DOHH2 (cell line): Measurements from ENCODE around the gene INTS12.

Experiments
- H3F3A ChIP-seq: fragments of 200-600 bp; sonication (generic), shearing (Covaris generic); 2 replicates; pipeline ENCODE4 v1.6.0; 2016; ENCODE audit warnings: antibody characterized with exemption, mild to moderate bottlenecking; ENCODE audit not compliant: control insufficient read depth, insufficient read depth
- H3K27ac ChIP-seq: fragments of 200-600 bp; sonication (generic); 2 replicates; pipeline ENCODE4 v1.5.1; 2014; ENCODE audit warnings: low read depth, mild to moderate bottlenecking, low read length, moderate library complexity
- H3K27me3 ChIP-seq: fragments of 200-600 bp; sonication (generic); 2 replicates; pipeline ENCODE4 v1.6.1; 2014; ENCODE audit warnings: mild to moderate bottlenecking, low read length, mixed read lengths; ENCODE audit not compliant: control insufficient read depth
- H3K36me3 ChIP-seq: fragments of 200-600 bp; sonication (generic); 2 replicates; pipeline ENCODE4 v1.6.1; 2014; ENCODE audit warnings: mild to moderate bottlenecking, low read length, moderate library complexity, mixed read lengths; ENCODE audit not compliant: control insufficient read depth
- H3K4me1 ChIP-seq: fragments of 200-600 bp; sonication (generic); 2 replicates; pipeline ENCODE4 v1.6.1; 2014; ENCODE audit warnings: mild to moderate bottlenecking, low read length, mixed read lengths; ENCODE audit not compliant: control insufficient read depth
- H3K4me2 ChIP-seq: fragments of 200-600 bp; sonication (generic); 2 replicates; pipeline ENCODE4 v1.6.0; 2014; ENCODE audit warnings: mild to moderate bottlenecking, low read length, moderate library complexity
- H3K4me3 ChIP-seq: fragments of 200-600 bp; sonication (generic); 2 replicates; pipeline ENCODE4 v1.5.1; 2014; ENCODE audit warnings: mild to moderate bottlenecking, low read length, mixed read lengths
- H3K79me2 ChIP-seq: fragments of 200-600 bp; sonication (generic); 2 replicates; pipeline ENCODE4 v1.6.1; 2014; ENCODE audit warnings: mild to moderate bottlenecking, low read length, mixed read lengths; ENCODE audit not compliant: control insufficient read depth
- H3K9me2 ChIP-seq: fragments of 200-600 bp; sonication (generic); replicated peaks from 2 replicates; pipeline ENCODE4 v1.6.1; 2014; ENCODE audit warnings: mild to moderate bottlenecking, low read length, mixed read lengths; ENCODE audit not compliant: control insufficient read depth
- H3K9me3 ChIP-seq: fragments of 200-600 bp; sonication (generic); 2 replicates; pipeline ENCODE4 v1.6.1; 2014; ENCODE audit warnings: antibody characterized with exemption, low read length, mixed read lengths; ENCODE audit not compliant: control insufficient read depth, insufficient read depth
- H4K20me1 ChIP-seq: fragments of 200-600 bp; sonication (generic); 2 replicates; pipeline ENCODE4 v1.6.0; 2014; ENCODE audit warnings: low read depth, mild to moderate bottlenecking, antibody characterized with exemption, low read length, moderate library complexity; ENCODE audit not compliant: control insufficient read depth, insufficient read depth
- EZH2phosphoT487 ChIP-seq: fragments of 200-600 bp; sonication (generic); IDR thresholded peaks from 2 replicates; pipeline ENCODE4 v1.6.1; 2017; ENCODE audit warnings: borderline replicate concordance, mild to moderate bottlenecking, antibody characterized with exemption, low read length, moderate library complexity, mixed read lengths
- TF ChIP-seq, protein P1 (sequence below): fragments of 200-600 bp; sonication (generic); IDR thresholded peaks from one replicate; pipeline ENCODE4 v1.5.1; 2014; ENCODE audit warnings: antibody characterized with exemption, mild to moderate bottlenecking, low read depth, low read length; ENCODE audit not compliant: poor library complexity, severe bottlenecking

Gene INTS12

GRCh38 chr4:105686571-105686970 is 21.9 kb downstream of the INTS12 start:
- H3K36me3 ChIP-seq = peaks cover 66% of the 10 kb centered on the region

DNA sequence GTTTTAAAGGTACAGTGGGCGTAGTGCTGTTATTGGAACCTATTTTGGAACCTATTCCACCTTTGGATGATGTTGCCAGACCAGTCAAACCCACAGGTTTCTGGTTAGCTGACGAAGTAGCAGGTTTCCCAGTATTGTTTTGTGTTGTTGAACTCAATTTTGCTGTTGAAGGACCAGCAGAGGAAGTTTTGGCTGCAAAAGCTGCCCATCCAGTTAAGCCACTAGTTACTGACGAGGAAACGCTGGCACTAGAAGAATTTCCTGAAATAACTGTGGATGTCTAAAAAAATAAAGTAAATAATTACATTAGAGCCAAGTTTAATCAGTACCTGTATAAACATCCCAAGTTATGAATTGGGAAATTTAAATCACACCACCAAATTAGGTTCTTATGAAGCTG is 25.5 kb downstream of the INTS12 start:
- Histone ChIP-seq H3K36me3 (peaks cover 40% of the 10 kb centered on the region), H3K9me3 (no peaks in the 10 kb centered on the region), H3K27ac (no peak overlapping the region), H3K27me3 (no peaks in the 10 kb centered on the region), H4K20me1 (no peaks in the 10 kb centered on the region), H3K4me1 (no peaks in the 10 kb centered on the region), H3K9me2 (no peaks in the 10 kb centered on the region), H3K4me2 (no peak overlapping the region), H3K79me2 (no peaks in the 10 kb centered on the region), H3F3A (no peaks in the 10 kb centered on the region), H3K4me3 (no peak overlapping the region)
- TF ChIP-seq EZH2phosphoT487 = no peak
- TF ChIP-seq, protein P1, sequence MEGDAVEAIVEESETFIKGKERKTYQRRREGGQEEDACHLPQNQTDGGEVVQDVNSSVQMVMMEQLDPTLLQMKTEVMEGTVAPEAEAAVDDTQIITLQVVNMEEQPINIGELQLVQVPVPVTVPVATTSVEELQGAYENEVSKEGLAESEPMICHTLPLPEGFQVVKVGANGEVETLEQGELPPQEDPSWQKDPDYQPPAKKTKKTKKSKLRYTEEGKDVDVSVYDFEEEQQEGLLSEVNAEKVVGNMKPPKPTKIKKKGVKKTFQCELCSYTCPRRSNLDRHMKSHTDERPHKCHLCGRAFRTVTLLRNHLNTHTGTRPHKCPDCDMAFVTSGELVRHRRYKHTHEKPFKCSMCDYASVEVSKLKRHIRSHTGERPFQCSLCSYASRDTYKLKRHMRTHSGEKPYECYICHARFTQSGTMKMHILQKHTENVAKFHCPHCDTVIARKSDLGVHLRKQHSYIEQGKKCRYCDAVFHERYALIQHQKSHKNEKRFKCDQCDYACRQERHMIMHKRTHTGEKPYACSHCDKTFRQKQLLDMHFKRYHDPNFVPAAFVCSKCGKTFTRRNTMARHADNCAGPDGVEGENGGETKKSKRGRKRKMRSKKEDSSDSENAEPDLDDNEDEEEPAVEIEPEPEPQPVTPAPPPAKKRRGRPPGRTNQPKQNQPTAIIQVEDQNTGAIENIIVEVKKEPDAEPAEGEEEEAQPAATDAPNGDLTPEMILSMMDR = no peak

More at GRCh38 chr4:105686571-105686970, 21.9 kb downstream of the INTS12 start:
- TF ChIP-seq, protein P1 = no peak
- no peak for TF ChIP-seq EZH2phosphoT487
- no peaks in the 10 kb centered on the region for H3F3A ChIP-seq
- H3K9me3 ChIP-seq = no peaks in the 10 kb centered on the region
- no peaks in the 10 kb centered on the region for H3K9me2 ChIP-seq
- no peaks in the 10 kb centered on the region for H3K79me2 ChIP-seq
- no peak overlapping the region for H3K27ac ChIP-seq
- no peaks in the 10 kb centered on the region for H4K20me1 ChIP-seq
- H3K27me3 ChIP-seq = no peaks in the 10 kb centered on the region
- no peak overlapping the region for H3K4me3 ChIP-seq
- H3K4me1 ChIP-seq = no peaks in the 10 kb centered on the region
- H3K4me2 ChIP-seq = no peak overlapping the region

DNA sequence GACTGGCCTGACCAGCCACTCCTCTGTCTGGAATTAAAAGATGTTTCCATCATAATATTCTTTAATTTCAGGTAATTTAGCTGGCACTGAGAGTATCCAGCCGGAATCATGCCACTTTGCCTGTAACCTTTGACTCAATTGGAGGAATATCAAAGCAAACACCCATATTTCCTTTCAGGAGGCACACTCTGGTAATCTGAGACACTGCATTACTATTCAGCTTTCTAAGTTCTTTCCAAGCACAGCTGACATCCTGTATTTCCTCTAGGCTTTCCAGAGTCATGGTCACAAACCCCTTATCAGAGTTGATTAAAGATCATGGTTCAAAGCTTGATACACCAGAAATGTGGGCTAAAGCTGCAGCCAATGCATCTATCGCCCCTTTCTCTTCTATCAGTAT is 29.3 kb downstream of the INTS12 start:
- Histone ChIP-seq H3K4me2 (no peak overlapping the region), H3K36me3 (peaks cover 20% of the 10 kb centered on the region), H3K9me3 (no peaks in the 10 kb centered on the region), H3F3A (no peaks in the 10 kb centered on the region), H3K9me2 (no peaks in the 10 kb centered on the region), H4K20me1 (no peaks in the 10 kb centered on the region), H3K27me3 (no peaks in the 10 kb centered on the region), H3K4me3 (no peak overlapping the region), H3K4me1 (no peaks in the 10 kb centered on the region), H3K27ac (no peak overlapping the region), H3K79me2 (no peaks in the 10 kb centered on the region)
- TF ChIP-seq, protein P1 = no peak
- no peak for TF ChIP-seq EZH2phosphoT487

DNA sequence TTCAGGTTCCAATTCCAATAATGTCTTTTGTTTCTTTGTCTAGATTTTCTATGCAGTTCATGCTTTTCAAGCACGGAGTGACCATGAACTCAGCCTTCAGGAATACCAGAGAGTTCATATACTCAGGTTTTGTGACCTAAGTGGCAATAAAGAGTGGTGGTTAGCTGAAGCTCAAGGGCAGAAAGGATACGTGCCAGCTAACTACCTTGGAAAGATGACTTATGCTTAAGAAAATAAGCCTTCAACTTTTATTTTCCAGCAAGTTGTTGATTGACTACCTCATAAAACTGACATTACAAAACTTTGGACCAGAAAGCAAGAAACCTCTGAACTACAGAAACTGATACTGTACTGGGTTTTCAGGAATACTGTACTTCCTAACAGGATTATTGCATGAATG is 30.8 kb downstream of the INTS12 start:
- H3K4me3 ChIP-seq = no peak overlapping the region
- H3K4me2 ChIP-seq = no peak overlapping the region
- no peak overlapping the region for H3K27ac ChIP-seq
- no peaks in the 10 kb centered on the region for H4K20me1 ChIP-seq
- TF ChIP-seq, protein P1 = no peak
- TF ChIP-seq EZH2phosphoT487 = no peak
- H3K27me3 ChIP-seq = no peaks in the 10 kb centered on the region
- no peaks in the 10 kb centered on the region for H3K79me2 ChIP-seq
- H3K36me3 ChIP-seq = peaks cover 8% of the 10 kb centered on the region
- H3K9me2 ChIP-seq = no peaks in the 10 kb centered on the region
- H3K4me1 ChIP-seq = no peaks in the 10 kb centered on the region
- H3K9me3 ChIP-seq = no peaks in the 10 kb centered on the region
- no peaks in the 10 kb centered on the region for H3F3A ChIP-seq
